ENCODE data around the gene SESTD1. TPM values are rescaled to one million over a fixed set of nuclear protein-coding genes. Genes with fewer than 3 reads are reported as not detected.
A peak's percentile ranks its signal among the peaks of the same experiment; 100 is the strongest.
"Not testable (repeated sequence)": the region's sequence is repeated elsewhere in the genome, so short reads cannot be mapped to it uniquely, and the experiment has no call there.

SESTD1 gene
- total RNA-seq, 1 donor from 2014 or later, result 29.7 TPM

- no peaks in the 10 kb centered on the region for H3K9me3 ChIP-seq (ENCODE audit: control insufficient read depth in 3 of 3, low read length in 3 of 3)
- no peak overlapping the region for H3K4me3 ChIP-seq (ENCODE audit: low read length in 3 of 3)
- H3K9ac ChIP-seq (ENCODE audit: low read depth in 1 of 3, low read length in 3 of 3), result no peak overlapping the region
- H3K27ac ChIP-seq (ENCODE audit: low read depth, low read length), result no peak overlapping the region
- H3K4me1 ChIP-seq (ENCODE audit: control insufficient read depth in 3 of 3, insufficient read depth in 3 of 3, low read length in 3 of 3), result peaks cover 2 to 4% (median 3%) of the 10 kb centered on the region in 3 donors
- no peaks in the 10 kb centered on the region for H3K36me3 ChIP-seq (ENCODE audit: control insufficient read depth in 3 of 3, insufficient read depth in 3 of 3, low read length in 3 of 3)
- H3K27me3 ChIP-seq (ENCODE audit: control insufficient read depth in 3 of 3, insufficient read depth in 3 of 3, low read length in 3 of 3), result no peaks in the 10 kb centered on the region
Observed at GRCh38 chr2:179226961-179227259, 37.7 kb downstream of the SESTD1 start.

- Histone ChIP-seq H3K36me3 (ENCODE audit: control insufficient read depth in 3 of 3, insufficient read depth in 3 of 3, low read length in 3 of 3) (no peaks in the 10 kb centered on the region), H3K27me3 (ENCODE audit: control insufficient read depth in 3 of 3, insufficient read depth in 3 of 3, low read length in 3 of 3) (no peaks in the 10 kb centered on the region), H3K9me3 (ENCODE audit: control insufficient read depth in 3 of 3, low read length in 3 of 3) (no peaks in the 10 kb centered on the region), H3K9ac (ENCODE audit: low read depth in 1 of 3, low read length in 3 of 3) (peak overlapping the region in 1 of 3 donors; percentile 24), H3K4me1 (ENCODE audit: control insufficient read depth in 3 of 3, insufficient read depth in 3 of 3, low read length in 3 of 3) (peaks cover 2 to 4% (median 3%) of the 10 kb centered on the region in 3 donors), H3K4me3 (ENCODE audit: low read length in 3 of 3) (no peak overlapping the region), H3K27ac (ENCODE audit: low read depth, low read length) (no peak overlapping the region)
Observed at GRCh38 chr2:179226203-179226960, 38.2 kb downstream of the SESTD1 start.

GRCh38 chr2:179224361-179224760 is 40.3 kb downstream of the SESTD1 start:
- Histone ChIP-seq H3K9me3 (ENCODE audit: control insufficient read depth in 3 of 3, low read length in 3 of 3) (no peaks in the 10 kb centered on the region), H3K27me3 (ENCODE audit: control insufficient read depth in 3 of 3, insufficient read depth in 3 of 3, low read length in 3 of 3) (no peaks in the 10 kb centered on the region), H3K9ac (ENCODE audit: low read depth in 1 of 3, low read length in 3 of 3) (no peak overlapping the region), H3K27ac (ENCODE audit: low read depth, low read length) (no peak overlapping the region), H3K4me3 (ENCODE audit: low read length in 3 of 3) (no peak overlapping the region), H3K36me3 (ENCODE audit: control insufficient read depth in 3 of 3, insufficient read depth in 3 of 3, low read length in 3 of 3) (no peaks in the 10 kb centered on the region), H3K4me1 (ENCODE audit: control insufficient read depth in 3 of 3, insufficient read depth in 3 of 3, low read length in 3 of 3) (peaks cover 2 to 4% (median 3%) of the 10 kb centered on the region in 3 donors)

- Histone ChIP-seq H3K36me3 (ENCODE audit: control insufficient read depth in 3 of 3, insufficient read depth in 3 of 3, low read length in 3 of 3) (no peaks in the 10 kb centered on the region), H3K4me1 (ENCODE audit: control insufficient read depth in 3 of 3, insufficient read depth in 3 of 3, low read length in 3 of 3) (peaks cover 0 to 8% (median 8%) of the 10 kb centered on the region in 3 donors), H3K4me3 (ENCODE audit: low read length in 3 of 3) (no peak overlapping the region)
Observed at GRCh38 chr2:179222076-179222475, 42.6 kb downstream of the SESTD1 start.

GRCh38 chr2:179218848-179219594 is 45.6 kb downstream of the SESTD1 start:
- Histone ChIP-seq H3K4me1 (ENCODE audit: control insufficient read depth in 3 of 3, insufficient read depth in 3 of 3, low read length in 3 of 3) (peaks cover 0 to 4% (median 4%) of the 10 kb centered on the region in 3 donors), H3K27me3 (ENCODE audit: control insufficient read depth in 3 of 3, insufficient read depth in 3 of 3, low read length in 3 of 3) (no peaks in the 10 kb centered on the region), H3K9me3 (ENCODE audit: control insufficient read depth in 3 of 3, low read length in 3 of 3) (no peaks in the 10 kb centered on the region), H3K9ac (ENCODE audit: low read depth in 1 of 3, low read length in 3 of 3) (no peak overlapping the region), H3K36me3 (ENCODE audit: control insufficient read depth in 3 of 3, insufficient read depth in 3 of 3, low read length in 3 of 3) (no peaks in the 10 kb centered on the region), H3K27ac (ENCODE audit: low read depth, low read length) (no peak overlapping the region), H3K4me3 (ENCODE audit: low read length in 3 of 3) (no peak overlapping the region)

More at GRCh38 chr2:179222076-179222475, 42.6 kb downstream of the SESTD1 start:
- Histone ChIP-seq H3K9ac (ENCODE audit: low read depth in 1 of 3, low read length in 3 of 3) (no peak overlapping the region), H3K27ac (ENCODE audit: low read depth, low read length) (no peak overlapping the region), H3K27me3 (ENCODE audit: control insufficient read depth in 3 of 3, insufficient read depth in 3 of 3, low read length in 3 of 3) (no peaks in the 10 kb centered on the region), H3K9me3 (ENCODE audit: control insufficient read depth in 3 of 3, low read length in 3 of 3) (no peaks in the 10 kb centered on the region)

DNA sequence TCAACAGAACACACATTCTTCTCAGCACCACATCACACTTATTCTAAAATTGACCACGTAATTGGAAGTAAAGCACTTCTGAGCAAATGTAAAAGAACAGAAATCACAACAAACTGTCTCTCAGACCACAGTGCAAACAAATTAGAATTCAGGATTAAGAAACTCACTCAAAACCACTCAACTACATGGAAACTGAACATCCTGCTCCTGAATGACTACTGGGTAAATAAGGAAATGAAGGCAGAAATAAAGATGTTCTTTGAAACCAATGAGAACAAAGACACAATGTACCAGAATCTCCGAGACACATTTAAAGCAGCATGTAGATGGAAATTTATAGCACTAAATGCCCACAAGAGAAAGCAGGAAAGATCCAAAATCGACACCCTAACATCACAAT is 50.0 kb downstream of the SESTD1 start:
- H3K27me3 ChIP-seq (ENCODE audit: control insufficient read depth in 3 of 3, insufficient read depth in 3 of 3, low read length in 3 of 3); H3K36me3 ChIP-seq (ENCODE audit: control insufficient read depth in 3 of 3, insufficient read depth in 3 of 3, low read length in 3 of 3); H3K4me1 ChIP-seq (ENCODE audit: control insufficient read depth in 3 of 3, insufficient read depth in 3 of 3, low read length in 3 of 3); H3K4me3 ChIP-seq (ENCODE audit: low read length in 3 of 3); H3K9me3 ChIP-seq (ENCODE audit: control insufficient read depth in 3 of 3, low read length in 3 of 3); H3K9ac ChIP-seq (ENCODE audit: low read depth in 1 of 3, low read length in 3 of 3); H3K27ac ChIP-seq (ENCODE audit: low read depth, low read length): not testable (repeated sequence)

DNA sequence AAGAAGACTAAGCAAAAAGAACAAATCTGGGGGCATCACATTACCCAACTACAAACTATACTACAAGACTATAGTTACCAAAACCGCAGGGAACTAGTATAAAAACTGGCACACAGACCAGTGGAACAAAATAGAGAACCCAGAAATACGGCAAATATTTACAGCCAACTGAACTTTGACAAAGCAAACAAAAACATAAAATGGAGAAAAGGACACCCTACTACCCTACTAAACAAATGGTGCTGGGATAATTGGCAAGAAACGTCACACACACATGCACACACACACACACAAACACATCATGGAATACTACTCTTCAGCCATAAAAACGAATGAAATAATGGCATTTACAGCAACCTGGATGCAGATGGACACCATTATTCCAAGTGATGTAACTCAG is 53.3 kb downstream of the SESTD1 start:
- Histone ChIP-seq H3K9ac (ENCODE audit: low read depth in 1 of 3, low read length in 3 of 3) (no peak overlapping the region), H3K36me3 (ENCODE audit: control insufficient read depth in 3 of 3, insufficient read depth in 3 of 3, low read length in 3 of 3) (no peaks in the 10 kb centered on the region), H3K27me3 (ENCODE audit: control insufficient read depth in 3 of 3, insufficient read depth in 3 of 3, low read length in 3 of 3) (no peaks in the 10 kb centered on the region), H3K4me3 (ENCODE audit: low read length in 3 of 3) (no peak overlapping the region), H3K4me1 (ENCODE audit: control insufficient read depth in 3 of 3, insufficient read depth in 3 of 3, low read length in 3 of 3) (no peaks in the 10 kb centered on the region), H3K27ac (ENCODE audit: low read depth, low read length) (no peak overlapping the region), H3K9me3 (ENCODE audit: control insufficient read depth in 3 of 3, low read length in 3 of 3) (peaks cover 0 to 3% (median 0%) of the 10 kb centered on the region in 3 donors)

DNA sequence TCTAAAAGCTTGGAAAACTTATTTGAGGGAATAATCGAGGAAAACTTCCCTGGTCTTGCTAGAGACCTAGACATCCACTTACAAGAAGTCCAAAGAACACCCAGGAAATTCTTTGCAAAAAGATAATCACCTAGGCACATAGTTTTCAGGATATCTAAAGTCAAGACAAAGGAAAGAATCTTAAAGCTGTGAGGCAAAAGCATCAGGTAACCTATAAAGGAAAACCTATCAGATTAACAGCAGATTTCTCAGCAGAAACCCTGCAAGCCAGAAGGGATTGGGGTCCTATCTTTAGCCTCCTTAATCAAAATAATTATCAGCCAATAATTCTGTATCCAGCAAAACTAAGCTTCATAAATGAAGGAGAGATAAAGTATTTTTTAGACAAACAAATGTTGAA is 56.4 kb downstream of the SESTD1 start:
- not testable (repeated sequence) for H3K4me1 ChIP-seq (ENCODE audit: control insufficient read depth in 3 of 3, insufficient read depth in 3 of 3, low read length in 3 of 3); H3K9me3 ChIP-seq (ENCODE audit: control insufficient read depth in 3 of 3, low read length in 3 of 3); H3K9ac ChIP-seq (ENCODE audit: low read depth in 1 of 3, low read length in 3 of 3); H3K27me3 ChIP-seq (ENCODE audit: control insufficient read depth in 3 of 3, insufficient read depth in 3 of 3, low read length in 3 of 3); H3K4me3 ChIP-seq (ENCODE audit: low read length in 3 of 3); H3K36me3 ChIP-seq (ENCODE audit: control insufficient read depth in 3 of 3, insufficient read depth in 3 of 3, low read length in 3 of 3); H3K27ac ChIP-seq (ENCODE audit: low read depth, low read length)

GRCh38 chr2:179207047-179207446 is 57.6 kb downstream of the SESTD1 start:
- Histone ChIP-seq H3K27me3 (ENCODE audit: control insufficient read depth in 3 of 3, insufficient read depth in 3 of 3, low read length in 3 of 3) (no peaks in the 10 kb centered on the region), H3K4me3 (ENCODE audit: low read length in 3 of 3) (no peak overlapping the region), H3K9me3 (ENCODE audit: control insufficient read depth in 3 of 3, low read length in 3 of 3) (peaks cover 0 to 3% (median 0%) of the 10 kb centered on the region in 3 donors), H3K27ac (ENCODE audit: low read depth, low read length) (no peak overlapping the region), H3K9ac (ENCODE audit: low read depth in 1 of 3, low read length in 3 of 3) (no peak overlapping the region), H3K4me1 (ENCODE audit: control insufficient read depth in 3 of 3, insufficient read depth in 3 of 3, low read length in 3 of 3) (no peaks in the 10 kb centered on the region), H3K36me3 (ENCODE audit: control insufficient read depth in 3 of 3, insufficient read depth in 3 of 3, low read length in 3 of 3) (no peaks in the 10 kb centered on the region)

- Histone ChIP-seq H3K9ac (ENCODE audit: low read depth in 1 of 3, low read length in 3 of 3) (no peak overlapping the region), H3K4me1 (ENCODE audit: control insufficient read depth in 3 of 3, insufficient read depth in 3 of 3, low read length in 3 of 3) (no peaks in the 10 kb centered on the region), H3K36me3 (ENCODE audit: control insufficient read depth in 3 of 3, insufficient read depth in 3 of 3, low read length in 3 of 3) (no peaks in the 10 kb centered on the region), H3K4me3 (ENCODE audit: low read length in 3 of 3) (no peak overlapping the region), H3K27me3 (ENCODE audit: control insufficient read depth in 3 of 3, insufficient read depth in 3 of 3, low read length in 3 of 3) (no peaks in the 10 kb centered on the region), H3K27ac (ENCODE audit: low read depth, low read length) (no peak overlapping the region), H3K9me3 (ENCODE audit: control insufficient read depth in 3 of 3, low read length in 3 of 3) (peaks cover 0 to 3% (median 0%) of the 10 kb centered on the region in 3 donors)
Observed at GRCh38 chr2:179201869-179202268, 62.8 kb downstream of the SESTD1 start.

Measured in skeletal muscle tissue (tissue), 4 donors.